Measurements from ENCODE around the gene CRKL.

Gene CRKL

GRCh38 chr22:20992456-20993303 lies 75.5 kb downstream of the CRKL start:
- no peak overlapping the region for H4K8ac ChIP-seq (ENCODE audit: low read depth, low read length)
- no peaks in the 10 kb centered on the region for H3K27me3 ChIP-seq (ENCODE audit: insufficient read depth, low read length)
- H3K23ac ChIP-seq (ENCODE audit: low read length) = no peak overlapping the region
- H3K18ac ChIP-seq (ENCODE audit: low read length) = no peak overlapping the region
- H2AK5ac ChIP-seq (ENCODE audit: low read length) = no peak overlapping the region
- H3K4me3 ChIP-seq (ENCODE audit: low read depth, low read length) = no peak overlapping the region
- H3K4me1 ChIP-seq (ENCODE audit: control insufficient read depth in 1 of 2, insufficient read depth in 2 of 2, low read length in 2 of 2) = no peaks in the 10 kb centered on the region
- no peak for DNase-seq
- H3K36me3 ChIP-seq (ENCODE audit: control insufficient read depth in 1 of 2, insufficient read depth in 2 of 2, low read length in 2 of 2) = peaks cover 77% of the 10 kb centered on the region in 2 experiments
- H3K27ac ChIP-seq (ENCODE audit: low read depth, low read length) = no peak overlapping the region
- H3K4me2 ChIP-seq (ENCODE audit: low read length) = no peak overlapping the region
- H3K79me2 ChIP-seq (ENCODE audit: control insufficient read depth, insufficient read depth, low read length, poor library complexity) = no peaks in the 10 kb centered on the region
- H3K9me3 ChIP-seq (ENCODE audit: insufficient read depth, low read depth, low read length) = peaks cover 2% of the 10 kb centered on the region
- H2BK12ac ChIP-seq (ENCODE audit: low read length) = no peak overlapping the region
- no peak overlapping the region for H3K9ac ChIP-seq (ENCODE audit: low read length)
- H2BK120ac ChIP-seq (ENCODE audit: insufficient read depth, low read length, poor library complexity) = no peak overlapping the region
- H4K91ac ChIP-seq (ENCODE audit: low read depth, low read length) = no peak overlapping the region
- H3K4ac ChIP-seq (ENCODE audit: low read depth, low read length) = no peak overlapping the region
- no peak overlapping the region for H3K14ac ChIP-seq (ENCODE audit: low read length)
- no peaks in the 10 kb centered on the region for H3K79me1 ChIP-seq (ENCODE audit: low read length)
- no peak overlapping the region for H2AFZ ChIP-seq (ENCODE audit: insufficient read depth, low read length, poor library complexity)
- no peak overlapping the region for H2BK5ac ChIP-seq (ENCODE audit: low read depth, low read length, poor library complexity)
- H4K12ac ChIP-seq (ENCODE audit: low read depth, low read length) = no peak overlapping the region
- WGBS (ENCODE audit: extremely low coverage, insufficient coverage, insufficient read length) = no CpG with 5 or more reads among the region's 21 CpGs

DNA sequence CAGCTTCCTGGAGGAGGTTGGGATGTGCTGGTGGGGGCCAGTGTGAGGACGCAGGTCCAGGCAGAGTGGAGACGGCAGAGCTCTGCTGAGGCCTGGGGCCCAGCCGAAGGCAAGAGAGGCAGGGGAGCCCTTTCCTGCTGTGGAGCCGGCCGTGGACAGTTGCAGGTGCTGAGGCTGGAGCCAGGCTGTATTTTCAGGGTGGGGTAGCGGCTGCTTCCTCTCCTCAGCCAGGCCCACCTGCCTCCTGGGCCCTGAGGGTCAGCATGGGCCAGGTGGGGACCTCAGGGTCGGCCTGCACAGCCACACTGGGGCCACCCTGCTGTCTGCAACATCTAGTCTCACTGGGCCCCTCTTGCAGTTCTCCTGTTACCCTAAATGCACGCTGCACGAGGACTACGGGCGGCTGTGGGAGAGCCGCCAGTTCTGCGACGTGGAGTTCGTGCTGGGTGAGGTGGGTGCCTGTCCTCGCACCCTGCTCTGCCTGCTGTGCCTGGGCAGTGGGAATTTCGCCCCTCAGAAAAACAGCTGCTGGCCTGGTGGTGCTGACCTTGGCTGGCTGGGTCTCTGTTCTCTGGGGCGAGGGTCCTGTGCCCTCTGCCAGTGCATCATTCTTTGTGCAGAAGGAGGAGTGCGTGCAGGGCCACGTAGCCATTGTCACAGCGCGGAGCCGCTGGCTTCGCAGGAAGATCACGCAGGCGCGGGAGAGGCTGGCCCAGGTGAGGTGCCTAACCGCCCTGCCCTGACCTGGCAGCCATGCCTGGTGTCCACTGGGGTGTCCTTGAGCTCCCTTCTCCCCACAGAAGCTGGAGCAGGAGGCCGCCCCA lies 76.3 kb downstream of the CRKL start:
- H2AK5ac ChIP-seq (ENCODE audit: low read length) = no peak overlapping the region
- no peak overlapping the region for H3K23ac ChIP-seq (ENCODE audit: low read length)
- H2BK5ac ChIP-seq (ENCODE audit: low read depth, low read length, poor library complexity) = no peak overlapping the region
- no peak overlapping the region for H4K8ac ChIP-seq (ENCODE audit: low read depth, low read length)
- no peak for DNase-seq
- no peak overlapping the region for H3K27ac ChIP-seq (ENCODE audit: low read depth, low read length)
- peaks cover 2% of the 10 kb centered on the region for H3K9me3 ChIP-seq (ENCODE audit: insufficient read depth, low read depth, low read length)
- H2BK12ac ChIP-seq (ENCODE audit: low read length) = no peak overlapping the region
- H3K4me1 ChIP-seq (ENCODE audit: control insufficient read depth in 1 of 2, insufficient read depth in 2 of 2, low read length in 2 of 2) = no peaks in the 10 kb centered on the region
- H3K9ac ChIP-seq (ENCODE audit: low read length) = no peak overlapping the region
- no CpG with 5 or more reads among the region's 29 CpGs for WGBS (ENCODE audit: extremely low coverage, insufficient coverage, insufficient read length)
- no peak overlapping the region for H2AFZ ChIP-seq (ENCODE audit: insufficient read depth, low read length, poor library complexity)
- H3K79me2 ChIP-seq (ENCODE audit: control insufficient read depth, insufficient read depth, low read length, poor library complexity) = no peaks in the 10 kb centered on the region
- no peak overlapping the region for H3K4me3 ChIP-seq (ENCODE audit: low read depth, low read length)
- H4K91ac ChIP-seq (ENCODE audit: low read depth, low read length) = no peak overlapping the region
- H3K4me2 ChIP-seq (ENCODE audit: low read length) = no peak overlapping the region
- no peaks in the 10 kb centered on the region for H3K27me3 ChIP-seq (ENCODE audit: insufficient read depth, low read length)
- no peak overlapping the region for H2BK120ac ChIP-seq (ENCODE audit: insufficient read depth, low read length, poor library complexity)
- peaks cover 73 to 79% of the 10 kb centered on the region in 2 experiments for H3K36me3 ChIP-seq (ENCODE audit: control insufficient read depth in 1 of 2, insufficient read depth in 2 of 2, low read length in 2 of 2)
- H3K79me1 ChIP-seq (ENCODE audit: low read length) = no peaks in the 10 kb centered on the region
- H3K14ac ChIP-seq (ENCODE audit: low read length) = no peak overlapping the region
- no peak overlapping the region for H3K4ac ChIP-seq (ENCODE audit: low read depth, low read length)
- H3K18ac ChIP-seq (ENCODE audit: low read length) = no peak overlapping the region
- H4K12ac ChIP-seq (ENCODE audit: low read depth, low read length) = no peak overlapping the region

DNA sequence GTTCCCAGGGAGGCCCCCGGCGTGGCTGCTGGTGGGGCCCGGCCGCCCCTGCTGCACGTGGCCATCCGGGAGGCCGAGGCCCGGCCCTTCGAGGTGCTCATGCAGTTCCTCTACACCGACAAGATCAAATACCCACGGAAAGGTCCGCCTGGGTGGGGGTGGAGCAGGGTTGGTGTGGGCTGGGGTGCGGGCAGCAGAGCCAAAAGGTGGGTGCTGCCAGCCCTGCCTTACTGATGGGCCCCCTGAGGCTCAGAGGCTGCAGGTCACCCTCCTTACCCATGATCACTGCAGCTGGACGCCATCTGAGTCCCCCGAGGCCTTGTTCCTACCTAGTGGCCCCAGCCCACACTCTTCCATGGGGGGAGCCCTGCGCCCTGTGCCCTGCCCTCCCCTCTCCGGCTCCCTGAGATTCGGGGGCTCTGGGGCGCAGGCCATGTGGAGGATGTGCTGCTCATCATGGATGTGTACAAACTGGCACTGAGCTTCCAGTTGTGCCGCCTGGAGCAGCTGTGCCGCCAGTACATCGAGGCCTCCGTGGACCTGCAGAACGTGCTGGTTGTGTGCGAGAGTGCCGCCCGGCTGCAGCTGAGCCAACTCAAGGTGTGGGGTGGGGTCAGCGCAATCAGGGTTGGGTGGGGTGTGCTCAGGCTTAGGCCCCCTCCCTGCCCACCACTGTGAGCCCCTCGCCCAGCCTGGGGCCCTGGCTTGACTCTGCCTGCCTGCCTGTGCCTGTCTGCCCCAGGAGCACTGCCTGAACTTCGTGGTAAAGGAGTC lies 77.1 kb downstream of the CRKL start:
- Histone ChIP-seq H3K14ac (ENCODE audit: low read length) (no peak overlapping the region), H3K4me2 (ENCODE audit: low read length) (no peak overlapping the region), H2AFZ (ENCODE audit: insufficient read depth, low read length, poor library complexity) (no peak overlapping the region), H2BK120ac (ENCODE audit: insufficient read depth, low read length, poor library complexity) (no peak overlapping the region), H4K12ac (ENCODE audit: low read depth, low read length) (no peak overlapping the region), H3K18ac (ENCODE audit: low read length) (no peak overlapping the region), H3K4ac (ENCODE audit: low read depth, low read length) (no peak overlapping the region), H3K27me3 (ENCODE audit: insufficient read depth, low read length) (no peaks in the 10 kb centered on the region), H3K36me3 (ENCODE audit: control insufficient read depth in 1 of 2, insufficient read depth in 2 of 2, low read length in 2 of 2) (peaks cover 75 to 82% of the 10 kb centered on the region in 2 experiments), H3K79me2 (ENCODE audit: control insufficient read depth, insufficient read depth, low read length, poor library complexity) (no peaks in the 10 kb centered on the region), H3K9ac (ENCODE audit: low read length) (no peak overlapping the region), H3K23ac (ENCODE audit: low read length) (no peak overlapping the region), H3K4me3 (ENCODE audit: low read depth, low read length) (no peak overlapping the region), H2BK5ac (ENCODE audit: low read depth, low read length, poor library complexity) (no peak overlapping the region), H4K91ac (ENCODE audit: low read depth, low read length) (no peak overlapping the region), H2BK12ac (ENCODE audit: low read length) (no peak overlapping the region), H3K9me3 (ENCODE audit: insufficient read depth, low read depth, low read length) (peaks cover 2% of the 10 kb centered on the region), H3K27ac (ENCODE audit: low read depth, low read length) (no peak overlapping the region), H3K79me1 (ENCODE audit: low read length) (no peaks in the 10 kb centered on the region), H2AK5ac (ENCODE audit: low read length) (no peak overlapping the region), H4K8ac (ENCODE audit: low read depth, low read length) (no peak overlapping the region), H3K4me1 (ENCODE audit: control insufficient read depth in 1 of 2, insufficient read depth in 2 of 2, low read length in 2 of 2) (no peaks in the 10 kb centered on the region)
- WGBS (ENCODE audit: extremely low coverage, insufficient coverage, insufficient read length) = no CpG with 5 or more reads among the region's 30 CpGs
- DNase-seq = no peak

DNA sequence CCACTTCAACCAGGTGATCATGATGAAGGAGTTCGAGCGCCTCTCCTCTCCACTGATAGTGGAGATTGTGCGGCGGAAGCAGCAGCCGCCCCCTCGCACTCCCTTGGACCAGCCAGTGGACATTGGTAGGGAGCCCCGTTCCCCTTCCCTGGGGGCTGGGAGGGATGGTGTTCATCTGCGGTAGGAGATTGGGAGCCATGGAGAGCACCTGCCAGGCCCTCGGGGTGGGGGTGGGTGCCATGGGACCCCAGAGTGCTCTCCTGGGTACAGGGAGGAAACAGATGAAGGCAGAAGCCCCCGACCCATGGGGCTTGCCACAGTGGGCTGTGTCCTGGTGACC lies 77.7 kb downstream of the CRKL start:
- Histone ChIP-seq H3K18ac (ENCODE audit: low read length) (no peak overlapping the region), H3K4me3 (ENCODE audit: low read depth, low read length) (no peak overlapping the region), H3K79me2 (ENCODE audit: control insufficient read depth, insufficient read depth, low read length, poor library complexity) (no peaks in the 10 kb centered on the region), H2BK12ac (ENCODE audit: low read length) (no peak overlapping the region), H3K9me3 (ENCODE audit: insufficient read depth, low read depth, low read length) (peaks cover 2% of the 10 kb centered on the region), H2BK5ac (ENCODE audit: low read depth, low read length, poor library complexity) (no peak overlapping the region), H3K4ac (ENCODE audit: low read depth, low read length) (no peak overlapping the region), H3K79me1 (ENCODE audit: low read length) (no peaks in the 10 kb centered on the region), H3K27ac (ENCODE audit: low read depth, low read length) (no peak overlapping the region), H3K4me1 (ENCODE audit: control insufficient read depth in 1 of 2, insufficient read depth in 2 of 2, low read length in 2 of 2) (peaks cover 0 to under 1% of the 10 kb centered on the region in 2 experiments), H3K23ac (ENCODE audit: low read length) (no peak overlapping the region), H2AK5ac (ENCODE audit: low read length) (no peak overlapping the region), H3K14ac (ENCODE audit: low read length) (no peak overlapping the region), H2AFZ (ENCODE audit: insufficient read depth, low read length, poor library complexity) (no peak overlapping the region), H3K27me3 (ENCODE audit: insufficient read depth, low read length) (no peaks in the 10 kb centered on the region), H4K12ac (ENCODE audit: low read depth, low read length) (no peak overlapping the region), H3K9ac (ENCODE audit: low read length) (no peak overlapping the region), H3K4me2 (ENCODE audit: low read length) (no peak overlapping the region), H3K36me3 (ENCODE audit: control insufficient read depth in 1 of 2, insufficient read depth in 2 of 2, low read length in 2 of 2) (peaks cover 80 to 88% of the 10 kb centered on the region in 2 experiments), H4K8ac (ENCODE audit: low read depth, low read length) (no peak overlapping the region), H2BK120ac (ENCODE audit: insufficient read depth, low read length, poor library complexity) (no peak overlapping the region), H4K91ac (ENCODE audit: low read depth, low read length) (no peak overlapping the region)
- whole genome bisulfite sequencing (ENCODE audit: extremely low coverage, insufficient coverage, insufficient read length) = no CpG with 5 or more reads among the region's 10 CpGs
- DNase-seq = no peak

Data from trophoblast cell (in vitro differentiated cells and primary cell).